ENCODE measurements around the gene RTN4R.
"Not testable (repeated sequence)": the region's sequence is repeated elsewhere in the genome, so short reads cannot be mapped to it uniquely, and the experiment has no call there.

RTN4R gene

GRCh38 chr22:20291249-20291586, 23.1 kb upstream of the RTN4R start:
- CTCF ChIA-PET: interaction anchor here (0.6 kb wide), 1 partner anchor 108 kb away, joined by 4 read pairs; no protein-coding TSS in a partner anchor
- TF ChIP-seq CTCF (conservative IDR thresholded peaks at IDR 0.05; ENCODE audit: low read depth): no peak
- DNase-seq (ENCODE audit: low spot score): no peak
- no peak overlapping the region for H3K27ac ChIP-seq
- POLR2A ChIA-PET (ENCODE audit: low non-redundant PET): no interaction called here

GRCh38 chr22:20290578-20291248, 22.6 kb upstream of the RTN4R start:
- no peak for TF ChIP-seq CTCF (conservative IDR thresholded peaks at IDR 0.05; ENCODE audit: low read depth)
- ChIA-PET POLR2A (ENCODE audit: low non-redundant PET) (no interaction called here), CTCF (interaction anchor here (0.6 kb wide), 1 partner anchor 109 kb away, joined by 4 read pairs; no protein-coding TSS in a partner anchor)
- no peak overlapping the region for H3K27ac ChIP-seq
- no peak for DNase-seq (ENCODE audit: low spot score)

GRCh38 chr22:20290045-20290392, 21.9 kb upstream of the RTN4R start:
- H3K27ac ChIP-seq: no peak overlapping the region
- ChIA-PET CTCF (no interaction called here), POLR2A (ENCODE audit: low non-redundant PET) (no interaction called here)
- no peak for TF ChIP-seq CTCF (conservative IDR thresholded peaks at IDR 0.05; ENCODE audit: low read depth)
- DNase-seq (ENCODE audit: low spot score): no peak

GRCh38 chr22:20289182-20290044, 21.3 kb upstream of the RTN4R start:
- CTCF ChIA-PET; DNase-seq (ENCODE audit: low spot score); H3K27ac ChIP-seq; POLR2A ChIA-PET (ENCODE audit: low non-redundant PET): not testable (repeated sequence)

- DNase-seq (ENCODE audit: low spot score); H3K27ac ChIP-seq; POLR2A ChIA-PET (ENCODE audit: low non-redundant PET): not testable (repeated sequence)
- CTCF ChIA-PET: interaction anchor here (1.1 kb wide), 1 partner anchor 32 kb away, joined by 3 read pairs; no protein-coding TSS in a partner anchor
These were observed 18.8 kb upstream of the RTN4R start for GRCh38 chr22:20286784-20287423.

- CTCF ChIA-PET: interaction anchor here (1.1 to 1.4 kb wide), 2 partner anchors 31 to 129 kb away, joined by 3 to 8 read pairs; no protein-coding TSS in a partner anchor
- H3K27ac ChIP-seq; DNase-seq (ENCODE audit: low spot score); POLR2A ChIA-PET (ENCODE audit: low non-redundant PET): not testable (repeated sequence)
These were observed 18.2 kb upstream of the RTN4R start for GRCh38 chr22:20286312-20286660.

- POLR2A ChIA-PET (ENCODE audit: low non-redundant PET): not testable (repeated sequence)
- CTCF ChIA-PET: interaction anchor here (1.1 to 1.4 kb wide), 3 partner anchors 30 to 129 kb away, joined by 3 to 8 read pairs (median 8); no protein-coding TSS in a partner anchor
These were observed 17.6 kb upstream of the RTN4R start for GRCh38 chr22:20285473-20286311.

More at GRCh38 chr22:20285473-20286311, 17.6 kb upstream of the RTN4R start:
- DNase-seq (ENCODE audit: low spot score); H3K27ac ChIP-seq: not testable (repeated sequence)
- TF ChIP-seq CTCF (conservative IDR thresholded peaks at IDR 0.05; ENCODE audit: low read depth): peak; percentile 57
